ENCODE measurements around the gene SCAF4. TPM values are rescaled to one million over a fixed set of nuclear protein-coding genes. Genes with fewer than 3 reads are reported as not detected.

The SCAF4 gene
- total and polyA plus RNA-seq, 2 of the 8 experiments (the other 6 are each of a cell fraction or from before 2014, with no cell fraction given) = 28.9 to 55.1 TPM

GRCh38 chr21:31710586-31710985 lies 21.3 kb downstream of the SCAF4 start:
- no peak for DNase-seq (ENCODE audit: low read depth in 1 of 2, low spot score in 2 of 2)
- no peak overlapping the region for H3K4me3 ChIP-seq (ENCODE audit: extremely low read depth in 1 of 4, insufficient read depth in 2 of 4, low read depth in 3 of 4, low read length in 4 of 4)
- no peak for TF ChIP-seq RAD21 (IDR thresholded peaks at IDR 0.05 in 1 of 2, conservative IDR thresholded peaks at IDR 0.05 in 1 of 2; ENCODE audit: low read depth in 2 of 2, low read length in 2 of 2)
- no peak for TF ChIP-seq YY1 (IDR thresholded peaks at IDR 0.05; ENCODE audit: low read depth, low read length)
- TF ChIP-seq SP2 (IDR thresholded peaks at IDR 0.05; ENCODE audit: low read length) = no peak
- TF ChIP-seq SIN3A (conservative IDR thresholded peaks at IDR 0.05 in 1 of 2, IDR thresholded peaks at IDR 0.05 in 1 of 2; ENCODE audit: low read depth in 1 of 2, low read length in 2 of 2) = no peak
- 0 out of 2 replicates have a peak, but pooled peaks cover 3% of the 10 kb centered on the region for H3K79me1 ChIP-seq (ENCODE audit: low read depth, low read length)
- H3K23ac ChIP-seq (ENCODE audit: insufficient read length) = no peak overlapping the region
- peak overlapping the region; percentile 38 for H4K5ac ChIP-seq (ENCODE audit: insufficient read length, low read depth, low read length)
- H3K36me3 ChIP-seq (ENCODE audit: control insufficient read depth in 2 of 4, insufficient read depth in 4 of 4, low read length in 3 of 4) = peaks cover 0 to 4% (median 0%) of the 10 kb centered on the region in 4 experiments; a peak in 2 of 8 replicates
- no peak overlapping the region for H3K27ac ChIP-seq (ENCODE audit: low read depth, low read length)
- H3K18ac ChIP-seq (ENCODE audit: extremely low read depth, low read length) = no peak overlapping the region
- H3K79me2 ChIP-seq (ENCODE audit: control insufficient read depth in 1 of 2, insufficient read depth in 2 of 2, low read length in 2 of 2) = peaks cover 21 to 100% of the 10 kb centered on the region in 2 experiments
- H2BK15ac ChIP-seq (ENCODE audit: low read length) = no peak overlapping the region
- no peak for FAIRE-seq
- H4K8ac ChIP-seq (ENCODE audit: extremely low read depth, insufficient read depth, low read length) = no peak overlapping the region
- peaks cover 0 to 12% (median 7%) of the 10 kb centered on the region in 4 experiments; a peak in 5 of 7 replicates for H3K4me1 ChIP-seq (replicated peaks in 1 of 4; ENCODE audit: control insufficient read depth in 3 of 4, insufficient read depth in 4 of 4, low read length in 3 of 4)
- no peaks in the 10 kb centered on the region for H3K9me3 ChIP-seq (ENCODE audit: insufficient read depth in 2 of 2, low read depth in 1 of 2, low read length in 1 of 2)
- H3K27me3 ChIP-seq (replicated peaks in 1 of 4; ENCODE audit: control insufficient read depth in 3 of 4, extremely low read depth in 1 of 4, insufficient read depth in 3 of 4, low read length in 3 of 4) = no peaks in the 10 kb centered on the region
- no peak overlapping the region for H2BK12ac ChIP-seq (ENCODE audit: low read depth, low read length)
- H2AK5ac ChIP-seq (ENCODE audit: low read depth, low read length) = no peak overlapping the region
- H3K4ac ChIP-seq (replicated peaks; ENCODE audit: insufficient read length, low read depth, low read length) = no peak overlapping the region
- no peak overlapping the region for H3K14ac ChIP-seq (ENCODE audit: insufficient read length)
- no peak overlapping the region for H2BK20ac ChIP-seq (ENCODE audit: low read length)
- peaks cover 18 to 32% of the 10 kb centered on the region in 2 experiments for H4K20me1 ChIP-seq (replicated peaks in 1 of 2; ENCODE audit: control insufficient read depth in 1 of 2, insufficient read depth in 2 of 2, low read length in 2 of 2)
- H2BK5ac ChIP-seq (ENCODE audit: low read depth, low read length) = no peak overlapping the region
- H2AFZ ChIP-seq (ENCODE audit: low read length) = no peak overlapping the region
- ChIA-PET CTCF (ENCODE audit: partially characterized antibody) (no interaction called here), POLR2A (ENCODE audit: partially characterized antibody) (interaction anchor here (0.5 to 0.9 kb wide), 2 partner anchors 13 to 15 kb away, joined by 3 read pairs; no protein-coding TSS in a partner anchor)
- no peaks in the 10 kb centered on the region for H3K23me2 ChIP-seq (ENCODE audit: low read depth, low read length)
- no peak overlapping the region for H4K91ac ChIP-seq (replicated peaks; ENCODE audit: insufficient read length, low read length)
- no peak overlapping the region for H2BK120ac ChIP-seq (replicated peaks; ENCODE audit: low read depth, low read length)
- no peak overlapping the region for H3K9ac ChIP-seq (replicated peaks in 1 of 4; ENCODE audit: extremely low read depth in 1 of 4, low read depth in 3 of 4, low read length in 3 of 4)
- no peak overlapping the region for H3K56ac ChIP-seq (replicated peaks; ENCODE audit: insufficient read length, low read depth, low read length)
- 93% methylated on average over 1 of the region's 1 CpG; no CpG with 5 or more reads in 1 of the 2 experiments for WGBS, 2 experiments (ENCODE audit: extremely low coverage in 1 of 2, insufficient coverage in 1 of 2, insufficient read length in 1 of 2, insufficient replicate concordance in 2 of 2, low coverage in 1 of 2, low lambda C conversion rate in 2 of 2, missing lambda C conversion rate in 1 of 2)
- no peak overlapping the region for H3K4me2 ChIP-seq (ENCODE audit: insufficient read depth in 1 of 2, low read depth in 2 of 2, low read length in 2 of 2)
